Gastroesophageal sphincter (tissue), 4 donors: ENCODE results near the gene TTC9B. TPM values are rescaled to one million over a fixed set of nuclear protein-coding genes. Genes with fewer than 3 reads are reported as not detected.

Source experiments
- ATAC-seq: fragments of 150-250 bp; one replicate; pipeline ENCODE4 v1.9.1; 2016; ENCODE audit warnings: mild to moderate bottlenecking, moderate library complexity
- H3K27ac ChIP-seq, 4 donors: fragments of 200-600 bp; sonication (generic) in 3 of 4; 1 replicate in 3 of 4; 2 replicates in 1 of 4; pipeline ENCODE4 v1.5.1; 2016 to 2019
- H3K27me3 ChIP-seq: fragments of 200-600 bp; sonication (generic); one replicate; pipeline ENCODE4 v1.5.1; 2019
- H3K36me3 ChIP-seq, 2 donors: fragments of 200-600 bp; sonication (generic); one replicate each; pipeline ENCODE4 v1.5.1; 2019; ENCODE audit warnings: control low read depth in 1 of 2
- H3K4me1 ChIP-seq, 3 donors: fragments of 200-600 bp; sonication (generic); 1 replicate in 2 of 3; 2 replicates in 1 of 3; pipeline ENCODE4 v1.5.1; 2016 to 2019; ENCODE audit warnings: control low read depth in 2 of 3
- H3K4me3 ChIP-seq, 2 donors: fragments of 200-600 bp; sonication (generic); one replicate each; pipeline ENCODE4 v1.5.1; 2019; ENCODE audit warnings: mild to moderate bottlenecking in 1 of 2, moderate library complexity in 1 of 2
- H3K9me3 ChIP-seq, 3 donors: fragments of 200-600 bp; sonication (generic); one replicate each; pipeline ENCODE4 v1.5.1; 2017 to 2019; ENCODE audit warnings: control low read depth in 2 of 3
- EP300 ChIP-seq: sonication (generic); formaldehyde crosslinking; IDR thresholded peaks from one replicate; pipeline ENCODE4 v1.6.1; 2017; ENCODE audit warnings: antibody characterized with exemption, mild to moderate bottlenecking
- POLR2A ChIP-seq, 2 donors: fragments of 450-650 bp; IDR thresholded peaks; one replicate each; pipeline ENCODE4 v1.6.1; 2017; ENCODE audit warnings: antibody characterized with exemption in 2 of 2, mild to moderate bottlenecking in 2 of 2, moderate library complexity in 1 of 2
- POLR2AphosphoS5 ChIP-seq: sonication (generic); formaldehyde crosslinking; IDR thresholded peaks from one replicate; pipeline ENCODE4 v1.6.1; 2017; ENCODE audit warnings: antibody characterized with exemption
- WGBS, 2 donors: methylation state at CpG; one replicate each; pipeline ENCODE4 v1.1.5; 2018; ENCODE audit warnings: low coverage in 1 of 2; 5-methylcytosine and 5-hydroxymethylcytosine counted together
- total RNA-seq, 4 donors: library from RNA; depleted of rRNA; stranded (reverse); fragments of >200 nt; gene quantifications; one replicate each; pipeline ENCODE4 v1.1.0, GENCODE V29; 2016
- TF ChIP-seq, protein P1 (sequence below), 4 experiments: fragments of 200-600 bp in 2 of 4; fragments of 450-650 bp in 2 of 4; sonication (generic) in 1 of 4; IDR thresholded peaks; one replicate each; pipeline ENCODE4 v1.5.1; 2017 to 2019; ENCODE audit warnings: antibody characterized with exemption in 4 of 4, mild to moderate bottlenecking in 2 of 4, moderate library complexity in 2 of 4

TTC9B gene
- total RNA-seq, 4 donors from 2014 or later: not detected

DNA sequence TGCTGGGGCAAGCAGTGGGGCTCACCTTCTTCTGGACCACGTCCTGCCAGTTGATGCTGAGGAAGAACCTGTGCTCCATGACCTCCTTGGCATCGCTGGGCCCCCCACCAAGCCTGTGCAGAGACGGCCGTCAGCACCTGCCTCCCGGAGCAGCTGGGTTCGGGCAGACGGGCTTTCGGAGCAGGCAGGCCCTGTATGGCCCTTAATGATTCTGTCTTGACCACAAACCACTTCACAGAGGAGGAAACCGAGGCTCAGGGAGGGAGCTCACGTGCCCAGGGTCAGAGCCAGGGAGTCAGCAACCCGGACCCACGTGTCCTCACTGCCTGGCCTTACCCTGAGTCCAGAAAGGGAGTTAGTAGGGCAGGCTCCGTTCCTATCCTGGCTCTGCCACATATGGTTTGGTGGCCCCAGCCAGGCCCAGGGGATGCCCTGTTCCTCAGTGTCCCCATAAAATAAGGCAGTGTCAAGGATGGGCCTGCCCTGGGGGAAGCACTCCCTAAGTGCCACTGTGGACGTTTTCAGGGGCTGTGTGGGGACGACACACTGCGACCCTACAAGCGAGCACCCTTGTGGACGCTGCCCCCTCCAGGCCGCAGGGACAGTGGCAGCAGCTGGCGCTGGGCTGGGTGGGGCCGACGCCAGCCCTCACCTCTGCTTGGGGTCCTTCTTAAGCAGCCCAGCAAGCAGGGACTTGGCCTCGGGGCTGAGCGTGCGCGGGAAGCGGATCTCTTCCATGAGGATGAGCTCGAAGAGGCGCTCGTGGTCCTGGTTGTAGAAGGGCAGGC, 17.2 kb upstream of the TTC9B start:
- ATAC-seq: no peak
- H3K36me3 ChIP-seq: peaks cover 0 to 84% of the 10 kb centered on the region in 2 donors
- H3K4me1 ChIP-seq: peaks cover 0 to 25% (median 5%) of the 10 kb centered on the region in 3 donors
- H3K27ac ChIP-seq: no peak overlapping the region
- no CpG with 5 or more reads among the region's 30 CpGs for WGBS, 2 donors
- no peaks in the 10 kb centered on the region for H3K27me3 ChIP-seq
- no peaks in the 10 kb centered on the region for H3K9me3 ChIP-seq
- TF ChIP-seq, protein P1, sequence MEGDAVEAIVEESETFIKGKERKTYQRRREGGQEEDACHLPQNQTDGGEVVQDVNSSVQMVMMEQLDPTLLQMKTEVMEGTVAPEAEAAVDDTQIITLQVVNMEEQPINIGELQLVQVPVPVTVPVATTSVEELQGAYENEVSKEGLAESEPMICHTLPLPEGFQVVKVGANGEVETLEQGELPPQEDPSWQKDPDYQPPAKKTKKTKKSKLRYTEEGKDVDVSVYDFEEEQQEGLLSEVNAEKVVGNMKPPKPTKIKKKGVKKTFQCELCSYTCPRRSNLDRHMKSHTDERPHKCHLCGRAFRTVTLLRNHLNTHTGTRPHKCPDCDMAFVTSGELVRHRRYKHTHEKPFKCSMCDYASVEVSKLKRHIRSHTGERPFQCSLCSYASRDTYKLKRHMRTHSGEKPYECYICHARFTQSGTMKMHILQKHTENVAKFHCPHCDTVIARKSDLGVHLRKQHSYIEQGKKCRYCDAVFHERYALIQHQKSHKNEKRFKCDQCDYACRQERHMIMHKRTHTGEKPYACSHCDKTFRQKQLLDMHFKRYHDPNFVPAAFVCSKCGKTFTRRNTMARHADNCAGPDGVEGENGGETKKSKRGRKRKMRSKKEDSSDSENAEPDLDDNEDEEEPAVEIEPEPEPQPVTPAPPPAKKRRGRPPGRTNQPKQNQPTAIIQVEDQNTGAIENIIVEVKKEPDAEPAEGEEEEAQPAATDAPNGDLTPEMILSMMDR (IDR thresholded peaks at IDR 0.05): no peak
- TF ChIP-seq POLR2A (IDR thresholded peaks at IDR 0.05) (no peak), POLR2AphosphoS5 (no peak), EP300 (no peak)
- no peak overlapping the region for H3K4me3 ChIP-seq

DNA sequence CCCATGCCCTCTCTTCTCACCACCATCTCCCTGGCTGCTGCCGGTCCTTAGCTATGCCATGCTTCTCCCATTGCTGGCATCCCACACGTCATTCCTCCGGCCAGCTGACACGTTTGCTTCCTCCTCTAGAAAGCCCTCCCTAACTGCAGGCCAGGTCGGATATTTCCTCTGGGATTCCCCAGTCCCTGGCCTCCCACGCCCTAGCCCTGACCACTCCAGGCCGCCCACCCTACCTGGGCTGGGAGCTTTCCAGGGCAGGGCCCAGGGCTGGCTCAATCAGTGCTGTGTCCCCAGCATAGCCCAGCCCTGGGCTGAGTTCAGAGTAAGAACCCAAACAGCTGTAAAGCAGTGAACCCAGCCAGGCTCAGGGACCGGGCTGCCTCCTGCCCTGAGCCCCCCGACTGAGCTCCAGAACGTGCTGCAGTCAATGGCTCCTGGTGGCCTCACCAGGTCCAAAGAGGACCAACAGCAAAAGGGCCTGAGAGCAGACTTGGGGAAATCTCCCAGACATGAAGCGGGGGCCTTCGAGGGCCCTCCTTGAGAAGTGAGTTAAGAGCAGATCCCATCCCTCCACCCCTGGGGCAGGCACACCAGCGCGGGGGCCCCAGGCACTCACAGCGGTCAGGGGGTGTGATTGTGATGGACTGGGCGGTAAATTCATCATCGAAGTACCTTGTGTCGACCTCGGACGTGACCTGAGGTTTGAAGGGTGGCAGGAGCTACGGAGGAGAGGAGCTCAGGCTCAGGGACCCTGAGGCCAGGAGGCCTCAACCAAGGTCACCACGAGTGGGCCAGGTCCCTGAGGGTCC, 16.4 kb upstream of the TTC9B start:
- WGBS, 2 donors: 68 to 80% methylated on average over 4 to 7 of the region's 22 CpGs
- TF ChIP-seq POLR2A (IDR thresholded peaks at IDR 0.05) (no peak), EP300 (no peak), POLR2AphosphoS5 (no peak)
- TF ChIP-seq, protein P1 (IDR thresholded peaks at IDR 0.05): no peak
- Histone ChIP-seq H3K4me3 (no peak overlapping the region), H3K36me3 (peaks cover 0 to 76% of the 10 kb centered on the region in 2 donors), H3K27ac (no peak overlapping the region), H3K4me1 (peaks cover 0 to 25% (median 5%) of the 10 kb centered on the region in 3 donors), H3K27me3 (no peaks in the 10 kb centered on the region), H3K9me3 (no peaks in the 10 kb centered on the region)
- ATAC-seq: no peak

DNA sequence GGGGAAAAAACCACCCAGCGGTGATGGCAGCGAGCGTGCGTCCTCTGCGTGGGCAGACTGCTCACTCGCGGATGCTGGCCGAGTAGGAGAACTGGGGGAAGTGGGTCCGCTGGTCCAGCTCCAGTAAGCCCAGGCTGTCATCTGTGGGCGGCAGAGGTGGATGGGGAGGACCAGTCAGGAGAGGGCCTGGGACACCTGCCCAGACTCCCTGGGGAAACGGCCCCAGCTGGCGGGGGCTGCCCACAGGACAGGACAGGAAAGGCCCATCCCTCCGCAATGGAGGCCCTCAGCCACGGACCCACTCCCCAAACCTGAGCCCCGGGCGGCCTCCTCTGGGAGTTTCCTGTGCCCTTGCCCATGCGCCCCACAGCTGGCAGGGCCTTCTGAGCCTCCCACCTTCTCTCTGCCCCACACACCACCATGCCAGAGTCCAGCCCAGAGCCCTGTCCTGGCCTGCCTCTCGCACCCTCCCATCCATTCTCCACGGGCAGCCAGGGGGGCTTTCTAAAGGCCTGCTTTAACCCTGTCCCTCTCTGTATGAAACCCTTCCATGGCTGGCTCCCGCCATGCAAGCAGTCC, 15.7 kb upstream of the TTC9B start:
- TF ChIP-seq POLR2AphosphoS5 (no peak), EP300 (no peak), POLR2A (IDR thresholded peaks at IDR 0.05) (no peak)
- TF ChIP-seq, protein P1 (IDR thresholded peaks at IDR 0.05): no peak
- Histone ChIP-seq H3K27ac (no peak overlapping the region), H3K27me3 (no peaks in the 10 kb centered on the region), H3K36me3 (peaks cover 0 to 68% of the 10 kb centered on the region in 2 donors), H3K4me3 (no peak overlapping the region), H3K4me1 (peaks cover 0 to 25% (median 5%) of the 10 kb centered on the region in 3 donors), H3K9me3 (no peaks in the 10 kb centered on the region)
- no peak for ATAC-seq
- 83 to 88% methylated on average over 10 to 12 of the region's 20 CpGs for WGBS, 2 donors

DNA sequence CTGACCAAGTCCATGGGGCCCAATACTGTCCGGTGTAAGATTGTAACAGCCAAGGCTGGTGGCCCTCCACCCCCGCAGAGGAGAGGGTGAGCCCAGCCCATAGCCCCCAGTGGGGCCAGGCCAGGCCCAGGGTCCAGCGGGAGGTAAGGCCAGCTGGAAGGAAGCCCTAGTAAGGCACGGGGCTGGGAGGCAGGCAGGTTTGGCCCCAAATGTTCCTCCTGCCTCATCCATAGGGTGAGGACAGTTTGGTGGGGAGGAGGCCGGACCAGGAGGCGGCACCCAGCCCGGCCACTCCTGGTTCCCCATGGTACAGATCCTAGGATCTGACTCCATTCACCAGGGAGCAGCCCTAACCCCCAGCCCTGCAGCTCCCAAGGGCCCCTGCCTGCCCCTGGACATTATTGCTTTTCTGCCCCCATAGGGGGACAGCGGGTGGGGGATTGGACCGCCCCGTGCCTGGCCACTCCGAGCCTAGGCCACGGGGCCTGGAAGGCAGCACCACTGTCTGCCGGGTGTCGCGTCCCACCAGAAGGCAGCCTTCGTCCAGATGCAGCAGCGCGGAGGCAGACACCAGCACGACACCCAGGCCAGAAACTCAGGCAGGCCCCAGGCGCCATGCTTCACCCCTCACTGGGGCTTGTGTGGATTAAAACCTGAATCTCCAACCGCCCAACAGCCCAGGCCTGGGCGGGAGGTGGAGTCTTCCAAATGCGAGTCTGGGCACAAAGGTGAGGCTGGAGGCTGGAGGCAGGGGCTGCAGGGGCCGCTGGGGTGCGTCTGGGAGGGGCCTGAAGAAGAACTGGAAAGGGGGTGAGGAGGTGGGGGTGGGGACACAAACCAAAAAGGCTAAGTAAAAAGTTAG, 15.0 kb upstream of the TTC9B start:
- H3K4me3 ChIP-seq: no peak overlapping the region
- no peak for ATAC-seq
- peaks cover 0 to 61% of the 10 kb centered on the region in 2 donors for H3K36me3 ChIP-seq
- no peaks in the 10 kb centered on the region for H3K27me3 ChIP-seq
- 100% methylated on average over 2 of the region's 25 CpGs; no CpG with 5 or more reads in 1 of the 2 donors for WGBS, 2 donors
- peaks cover 0 to 25% (median 5%) of the 10 kb centered on the region in 3 donors for H3K4me1 ChIP-seq
- TF ChIP-seq POLR2AphosphoS5 (no peak), EP300 (no peak), POLR2A (IDR thresholded peaks at IDR 0.05) (no peak)
- TF ChIP-seq, protein P1 (IDR thresholded peaks at IDR 0.05): no peak
- H3K9me3 ChIP-seq: no peaks in the 10 kb centered on the region
- H3K27ac ChIP-seq: no peak overlapping the region
